ENCODE results near the gene C11orf68.
"Not testable (repeated sequence)": the region's sequence is repeated elsewhere in the genome, so short reads cannot be mapped to it uniquely, and the experiment has no call there.

The C11orf68 gene

GRCh38 chr11:65960824-65961266 is 42.0 kb upstream of the C11orf68 start:
- no peak for TF ChIP-seq CTCF (IDR thresholded peaks at IDR 0.05; ENCODE audit: insufficient read depth, low read depth, low read length, missing control alignments)
- DNase-seq (ENCODE audit: low read depth), result no peak

DNA sequence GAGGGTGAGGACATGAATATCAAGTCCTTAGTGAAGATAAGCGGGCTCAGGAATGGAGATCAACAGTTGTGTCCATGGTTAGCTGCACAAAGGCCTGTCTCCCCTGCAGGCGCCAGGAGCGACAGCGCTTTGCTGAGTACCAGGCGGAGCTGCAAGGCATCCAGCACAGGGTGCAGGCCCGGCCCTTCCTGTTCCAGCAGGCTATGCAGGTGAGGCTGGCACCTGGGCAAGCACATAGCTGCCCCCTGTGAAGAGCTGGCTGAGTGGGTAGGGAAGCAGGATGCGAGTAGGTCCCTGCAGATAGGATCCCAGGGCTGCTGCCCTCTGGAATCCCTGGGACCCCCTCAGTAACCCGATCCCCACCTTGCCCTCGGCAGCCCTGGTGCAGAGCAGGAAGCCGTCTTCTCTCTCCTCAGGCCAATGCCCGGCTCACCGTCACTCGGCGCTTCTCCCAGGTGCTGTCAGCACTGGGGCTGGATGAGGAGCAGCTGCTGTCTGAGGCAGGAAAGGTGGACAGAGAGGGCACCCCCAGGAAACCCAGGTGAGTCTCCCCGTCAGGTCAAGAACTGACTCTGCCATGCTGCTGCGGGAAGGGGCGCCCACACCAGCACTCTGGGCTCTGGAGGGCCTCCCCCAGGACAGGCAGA is 40.0 kb upstream of the C11orf68 start:
- no peak for TF ChIP-seq CTCF (IDR thresholded peaks at IDR 0.05; ENCODE audit: insufficient read depth, low read depth, low read length, missing control alignments)
- no peak for DNase-seq (ENCODE audit: low read depth)
- no peak overlapping the region for H3K4me3 ChIP-seq (ENCODE audit: low read depth, low read length)

More at GRCh38 chr11:65960824-65961266, 42.0 kb upstream of the C11orf68 start:
- H3K4me3 ChIP-seq (ENCODE audit: low read depth, low read length), result peak overlapping the region; percentile 63

GRCh38 chr11:65958291-65958690 is 39.4 kb upstream of the C11orf68 start:
- TF ChIP-seq CTCF (IDR thresholded peaks at IDR 0.05; ENCODE audit: insufficient read depth, low read depth, low read length, missing control alignments), result no peak
- no peak for DNase-seq (ENCODE audit: low read depth)
- no peak overlapping the region for H3K4me3 ChIP-seq (ENCODE audit: low read depth, low read length)

- DNase-seq (ENCODE audit: low read depth), result no peak
- no peak overlapping the region for H3K4me3 ChIP-seq (ENCODE audit: low read depth, low read length)
- TF ChIP-seq CTCF (IDR thresholded peaks at IDR 0.05; ENCODE audit: insufficient read depth, low read depth, low read length, missing control alignments), result no peak
Observed at GRCh38 chr11:65954771-65955170, 35.9 kb upstream of the C11orf68 start.

GRCh38 chr11:65953471-65953870 is 34.6 kb upstream of the C11orf68 start:
- no peak for TF ChIP-seq CTCF (IDR thresholded peaks at IDR 0.05; ENCODE audit: insufficient read depth, low read depth, low read length, missing control alignments)
- DNase-seq (ENCODE audit: low read depth), result no peak
- no peak overlapping the region for H3K4me3 ChIP-seq (ENCODE audit: low read depth, low read length)

DNA sequence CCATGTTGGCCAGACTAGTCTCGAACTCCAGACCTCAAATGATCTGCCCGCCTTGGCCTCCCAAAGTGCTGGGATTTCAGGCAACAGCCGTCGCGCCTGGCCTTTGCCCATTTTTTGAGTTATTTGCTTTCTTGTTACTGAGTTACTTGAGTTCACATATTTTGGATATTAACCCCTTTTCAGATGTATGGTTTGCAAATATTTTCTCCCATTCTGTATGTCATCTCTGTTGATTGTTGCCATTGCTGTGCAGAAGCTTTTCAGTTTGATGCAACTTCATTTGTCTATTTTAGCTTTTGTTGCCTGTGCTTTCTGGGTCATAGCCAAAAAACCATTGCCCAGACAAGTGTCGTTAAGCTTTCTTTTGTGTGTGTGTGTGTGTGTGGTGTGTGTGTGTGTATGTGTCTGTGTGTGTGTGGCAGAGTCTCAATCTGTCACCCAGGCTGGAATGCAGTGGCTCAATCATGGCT is 33.2 kb upstream of the C11orf68 start:
- no peak for TF ChIP-seq CTCF (IDR thresholded peaks at IDR 0.05; ENCODE audit: insufficient read depth, low read depth, low read length, missing control alignments)
- no peak overlapping the region for H3K4me3 ChIP-seq (ENCODE audit: low read depth, low read length)
- DNase-seq (ENCODE audit: low read depth), result no peak

GRCh38 chr11:65951641-65952040 is 32.8 kb upstream of the C11orf68 start:
- H3K4me3 ChIP-seq (ENCODE audit: low read depth, low read length), result not testable (repeated sequence)

DNA sequence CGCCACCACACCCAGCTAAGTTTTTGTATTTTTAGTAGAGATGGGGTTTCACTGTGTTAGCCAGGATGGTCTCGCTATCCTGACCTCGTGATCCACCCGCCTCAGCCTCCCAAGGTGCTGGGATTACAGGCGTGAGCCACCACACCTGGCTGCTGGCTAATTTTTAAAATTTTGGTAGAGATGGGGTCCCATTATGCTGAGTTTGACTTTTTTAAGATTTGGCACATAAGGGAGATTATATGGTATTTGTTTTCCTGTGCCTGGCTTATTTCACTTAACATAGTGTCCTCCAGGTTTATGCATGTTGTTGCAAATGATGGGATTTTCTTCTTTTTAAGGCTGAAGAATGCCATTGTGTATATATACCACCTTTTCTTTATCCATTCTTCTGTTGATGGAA is 31.8 kb upstream of the C11orf68 start:
- H3K4me3 ChIP-seq (ENCODE audit: low read depth, low read length); DNase-seq (ENCODE audit: low read depth): not testable (repeated sequence)

More at GRCh38 chr11:65951641-65952040, 32.8 kb upstream of the C11orf68 start:
- not testable (repeated sequence) for DNase-seq (ENCODE audit: low read depth)
